Esophagus squamous epithelium (tissue), 4 donors: ENCODE measurements around the gene AUTS2.

Experiments
- CTCF ChIP-seq, 6 experiments: fragments of 450-650 bp in 4 of 6; fragments of 200-600 bp in 2 of 6; sonication (generic) in 2 of 6; IDR thresholded peaks; one replicate each; pipeline ENCODE4 v1.5.1; 2016 to 2019; ENCODE audit warnings: antibody characterized with exemption in 6 of 6, mild to moderate bottlenecking in 4 of 6, moderate library complexity in 4 of 6
- POLR2A ChIP-seq, 4 donors: fragments of 450-650 bp; IDR thresholded peaks; one replicate each; pipeline ENCODE4 v1.6.1; 2017; ENCODE audit warnings: antibody characterized with exemption in 4 of 4, mild to moderate bottlenecking in 4 of 4, moderate library complexity in 3 of 4

DNA sequence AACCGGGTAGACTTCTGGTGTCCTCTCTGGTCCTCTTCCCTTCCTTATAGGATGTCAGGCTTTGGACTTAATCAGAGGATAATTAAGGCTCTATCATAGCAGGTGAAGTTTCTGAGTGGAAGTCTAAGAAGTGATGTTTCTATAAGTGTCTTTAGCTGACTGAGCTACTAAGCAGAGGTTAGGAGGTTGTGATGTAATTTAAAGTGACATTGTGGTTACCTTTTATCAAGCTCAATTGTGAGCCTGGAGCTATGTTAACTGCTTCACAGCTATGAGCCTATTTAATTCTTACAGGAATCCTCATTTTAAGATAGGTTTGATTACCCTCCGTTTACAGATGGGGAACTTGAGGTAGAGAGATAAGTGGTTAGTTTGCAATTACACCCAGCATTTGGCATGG, 365.1 kb downstream of the AUTS2 start:
- TF ChIP-seq CTCF (IDR thresholded peaks at IDR 0.05), result no peak
- no peak for TF ChIP-seq POLR2A (IDR thresholded peaks at IDR 0.05)
